CD4-positive, alpha-beta T cell (primary cell): ENCODE results near the gene SLC19A3. TPM values are rescaled to one million over a fixed set of nuclear protein-coding genes. Genes with fewer than 3 reads are reported as not detected.
A peak's percentile ranks its signal among the peaks of the same experiment; 100 is the strongest.

Experiments
- ATAC-seq: fragments of 200-7000 bp; cut with Tn5 transposase; one replicate; pipeline ENCODE4 v1.10.0; 2022; ENCODE audit warnings: mild to moderate bottlenecking; ENCODE audit not compliant: poor library complexity
- CTCF ChIA-PET: fragments of 350-600 bp; sonication (Branson Sonifier 250); formaldehyde crosslinking; loops from one replicate; lab custom pipeline; 2021; ENCODE audit warnings: antibody characterized with exemption, inconsistent platforms; lab: Charles Lee
- POLR2A ChIA-PET: fragments of 350-600 bp; sonication (Branson Sonifier 250); formaldehyde crosslinking; loops from one replicate; lab custom pipeline; 2021; ENCODE audit warnings: antibody characterized with exemption, inconsistent platforms; lab: Charles Lee
- DNase-seq, 14 experiments: peaks; one replicate each; pipeline ENCODE4 v3.0.0-alpha.2; 2013 to 2020; ENCODE audit warnings: mixed read lengths in 2 of 14
- H3K27ac ChIP-seq, 2 donors: one replicate each; pipeline versions ENCODE4 v1.5.1 to v1.7.0; 2013; ENCODE audit warnings: low read length in 2 of 2, low read depth in 1 of 2, mild to moderate bottlenecking in 1 of 2
- H3K27me3 ChIP-seq, 2 experiments: 1 replicate in 1 of 2; 2 replicates in 1 of 2; pipeline versions ENCODE4 v1.6.1 to v1.7.0; 2013; ENCODE audit warnings: low read length in 2 of 2, control low read depth in 1 of 2, mild to moderate bottlenecking in 1 of 2, moderate library complexity in 1 of 2; ENCODE audit not compliant: insufficient read depth in 2 of 2, control insufficient read depth in 1 of 2
- H3K36me3 ChIP-seq: one replicate; pipeline ENCODE4 v1.6.1; 2013; ENCODE audit warnings: low read length, control low read depth; ENCODE audit not compliant: insufficient read depth
- H3K4me1 ChIP-seq: one replicate; pipeline ENCODE4 v1.6.1; 2013; ENCODE audit warnings: low read length, control low read depth; ENCODE audit not compliant: insufficient read depth
- H3K4me3 ChIP-seq: one replicate; pipeline ENCODE4 v1.5.1; 2013; ENCODE audit warnings: mild to moderate bottlenecking, low read length, moderate library complexity
- H3K9me3 ChIP-seq, 2 experiments: 1 replicate in 1 of 2; 2 replicates in 1 of 2; pipeline versions ENCODE4 v1.6.1 to v1.7.0; 2013; ENCODE audit warnings: low read length in 2 of 2, mild to moderate bottlenecking in 2 of 2, control low read depth in 1 of 2, moderate library complexity in 1 of 2; ENCODE audit not compliant: control insufficient read depth in 1 of 2, insufficient read depth in 1 of 2
- H3K27ac Mint-ChIP-seq: one replicate; pipeline ENCODE4 v1.8.0; 2020; ENCODE audit warnings: mixed read lengths
- H3K27me3 Mint-ChIP-seq: one replicate; pipeline ENCODE4 v1.8.0; 2021; ENCODE audit warnings: mixed read lengths
- H3K36me3 Mint-ChIP-seq: one replicate; pipeline ENCODE4 v1.8.0; 2021; ENCODE audit warnings: low read depth, mixed read lengths
- H3K4me1 Mint-ChIP-seq: one replicate; pipeline ENCODE4 v1.8.0; 2021; ENCODE audit warnings: low read depth, mixed read lengths
- H3K4me3 Mint-ChIP-seq: one replicate; pipeline ENCODE4 v1.8.0; 2020; ENCODE audit warnings: mild to moderate bottlenecking, mixed read lengths
- H3K9me3 Mint-ChIP-seq: one replicate; pipeline ENCODE4 v1.8.0; 2020; ENCODE audit warnings: mixed read lengths
- intact Hi-C, 2 experiments: fragments of 100-400 bp; cut with DNase I in 1 of 2; cut with micrococcal nuclease in 1 of 2; formaldehyde crosslinking; loops; one replicate each; pipeline versions ENCODE4 v1.15.1 to v1.9.0; 2023 to 2025; cut with DNase I, micrococcal nuclease
- total RNA-seq, 174 experiments: library from RNA in 2 of 174; stranded (reverse) in 2 of 174; gene quantifications; one replicate each; pipeline ENCODE4 v1.2.3 and lab custom pipeline; 2021 to 2026
- TF ChIP-seq, protein P1 (sequence below): fragments of 200-600 bp; IDR thresholded peaks from one replicate; pipeline ENCODE4 v1.8.0; 2022; ENCODE audit warnings: antibody characterized with exemption, mild to moderate bottlenecking

The SLC19A3 gene
- total RNA-seq, 2 experiments from 2014 or later, result not detected

DNA sequence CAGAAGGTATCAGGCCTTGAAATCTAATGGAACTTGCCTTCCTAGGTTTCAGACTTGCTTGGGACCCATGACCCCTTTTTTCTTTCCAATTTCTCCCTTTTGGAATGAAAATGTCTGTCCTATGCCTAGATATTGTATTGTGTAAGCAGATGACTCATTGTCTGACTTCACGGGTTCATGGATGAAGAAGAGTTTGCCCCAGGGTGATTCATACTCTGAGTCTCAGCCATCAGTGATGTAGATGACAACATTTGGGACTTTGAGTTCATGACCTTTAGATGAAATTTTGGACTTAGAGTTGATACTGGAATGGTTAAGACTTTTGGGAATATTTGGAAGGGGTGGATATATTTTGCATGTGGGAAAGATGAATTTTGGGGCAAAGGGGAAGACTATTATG lies 62.4 kb downstream of the SLC19A3 start:
- intact Hi-C loops, result loop anchor here in 1 of 2 experiments (5.0 kb wide), 1 partner anchor 112 kb away; no protein-coding TSS in a partner anchor
- no peak overlapping the region for H3K4me3 ChIP-seq
- Mint-ChIP-seq H3K27ac (no peak overlapping the region), H3K4me3 (no peak overlapping the region), H3K9me3 (no peaks in the 10 kb centered on the region), H3K36me3 (no peaks in the 10 kb centered on the region), H3K4me1 (no peaks in the 10 kb centered on the region), H3K27me3 (peaks cover 4% of the 10 kb centered on the region)
- peak in 2 of 14 experiments; percentile 15 to 19 for DNase-seq
- TF ChIP-seq, protein P1, sequence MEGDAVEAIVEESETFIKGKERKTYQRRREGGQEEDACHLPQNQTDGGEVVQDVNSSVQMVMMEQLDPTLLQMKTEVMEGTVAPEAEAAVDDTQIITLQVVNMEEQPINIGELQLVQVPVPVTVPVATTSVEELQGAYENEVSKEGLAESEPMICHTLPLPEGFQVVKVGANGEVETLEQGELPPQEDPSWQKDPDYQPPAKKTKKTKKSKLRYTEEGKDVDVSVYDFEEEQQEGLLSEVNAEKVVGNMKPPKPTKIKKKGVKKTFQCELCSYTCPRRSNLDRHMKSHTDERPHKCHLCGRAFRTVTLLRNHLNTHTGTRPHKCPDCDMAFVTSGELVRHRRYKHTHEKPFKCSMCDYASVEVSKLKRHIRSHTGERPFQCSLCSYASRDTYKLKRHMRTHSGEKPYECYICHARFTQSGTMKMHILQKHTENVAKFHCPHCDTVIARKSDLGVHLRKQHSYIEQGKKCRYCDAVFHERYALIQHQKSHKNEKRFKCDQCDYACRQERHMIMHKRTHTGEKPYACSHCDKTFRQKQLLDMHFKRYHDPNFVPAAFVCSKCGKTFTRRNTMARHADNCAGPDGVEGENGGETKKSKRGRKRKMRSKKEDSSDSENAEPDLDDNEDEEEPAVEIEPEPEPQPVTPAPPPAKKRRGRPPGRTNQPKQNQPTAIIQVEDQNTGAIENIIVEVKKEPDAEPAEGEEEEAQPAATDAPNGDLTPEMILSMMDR, result no peak
- H3K9me3 ChIP-seq, result no peaks in the 10 kb centered on the region
- no peak for ATAC-seq
- H3K4me1 ChIP-seq, result peaks cover 2% of the 10 kb centered on the region
- no peaks in the 10 kb centered on the region for H3K36me3 ChIP-seq
- CTCF ChIA-PET, result no interaction called here
- H3K27me3 ChIP-seq, result peaks cover 0 to 7% of the 10 kb centered on the region in 2 experiments
- no peak overlapping the region for H3K27ac ChIP-seq
- POLR2A ChIA-PET, result no interaction called here

DNA sequence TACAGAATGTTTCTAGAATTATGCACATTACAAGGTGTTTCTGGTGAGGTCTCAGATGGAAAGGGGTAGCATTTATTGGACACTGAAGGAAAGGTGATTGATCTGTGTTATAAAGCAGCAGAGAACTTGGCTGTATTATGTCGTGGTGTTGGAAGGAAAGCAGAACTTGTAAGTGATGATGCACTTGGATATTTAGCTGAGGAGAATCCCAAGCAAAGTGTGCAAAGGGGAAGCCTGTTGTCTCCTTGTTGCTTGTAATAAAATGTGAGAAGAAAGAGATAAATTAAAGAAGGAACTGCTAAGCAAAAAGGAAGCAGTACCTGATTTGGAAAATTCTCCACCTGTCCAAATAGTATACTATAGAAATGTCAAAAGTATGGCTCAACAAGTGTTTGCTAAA lies 63.4 kb downstream of the SLC19A3 start:
- ATAC-seq, result no peak
- Histone ChIP-seq H3K36me3 (no peaks in the 10 kb centered on the region), H3K9me3 (no peaks in the 10 kb centered on the region), H3K27ac (no peak overlapping the region), H3K4me1 (peaks cover 2% of the 10 kb centered on the region), H3K27me3 (peaks cover 0 to 7% of the 10 kb centered on the region in 2 experiments), H3K4me3 (no peak overlapping the region)
- no peaks in the 10 kb centered on the region for H3K4me1 Mint-ChIP-seq
- DNase-seq, result no peak
- ChIA-PET CTCF (no interaction called here), POLR2A (no interaction called here)
- TF ChIP-seq, protein P1, result no peak
- intact Hi-C loops, result no loop called here
- H3K36me3 Mint-ChIP-seq, result no peaks in the 10 kb centered on the region
- H3K4me3 Mint-ChIP-seq, result no peak overlapping the region
- peaks cover 7% of the 10 kb centered on the region for H3K27me3 Mint-ChIP-seq
- H3K9me3 Mint-ChIP-seq, result no peaks in the 10 kb centered on the region
- H3K27ac Mint-ChIP-seq, result no peak overlapping the region

DNA sequence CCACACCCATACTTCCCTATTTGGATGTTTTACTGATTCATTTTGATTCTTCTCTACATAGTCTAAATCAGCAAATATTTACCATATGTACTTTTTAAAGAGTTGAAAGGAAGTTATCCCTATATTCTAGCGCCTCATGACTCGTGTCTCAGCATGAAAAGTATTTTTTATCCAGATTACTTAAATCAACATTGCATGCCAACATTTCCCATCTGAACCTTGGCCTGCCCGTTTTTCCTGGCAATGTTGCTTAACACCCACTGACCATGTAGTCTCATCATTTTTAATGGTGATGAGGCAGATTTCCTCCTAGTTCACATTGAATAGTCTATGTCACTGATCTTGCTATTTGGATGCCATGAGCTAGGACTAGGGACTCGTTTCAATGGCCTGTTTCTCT lies 64.4 kb downstream of the SLC19A3 start:
- POLR2A ChIA-PET, result no interaction called here
- no peaks in the 10 kb centered on the region for H3K9me3 Mint-ChIP-seq
- Histone ChIP-seq H3K36me3 (no peaks in the 10 kb centered on the region), H3K4me3 (no peak overlapping the region), H3K27ac (no peak overlapping the region), H3K4me1 (peaks cover 2% of the 10 kb centered on the region), H3K27me3 (peaks cover 0 to 7% of the 10 kb centered on the region in 2 experiments), H3K9me3 (no peaks in the 10 kb centered on the region)
- no peak for DNase-seq
- no peak overlapping the region for H3K27ac Mint-ChIP-seq
- TF ChIP-seq, protein P1, result no peak
- intact Hi-C loops, result no loop called here
- peaks cover 9% of the 10 kb centered on the region for H3K27me3 Mint-ChIP-seq
- H3K4me1 Mint-ChIP-seq, result no peaks in the 10 kb centered on the region
- CTCF ChIA-PET, result no interaction called here
- no peak for ATAC-seq
- no peaks in the 10 kb centered on the region for H3K36me3 Mint-ChIP-seq
- no peak overlapping the region for H3K4me3 Mint-ChIP-seq
